Esophagus muscularis mucosa (tissue), 4 donors: ENCODE data around the gene PARD3B. TPM values are rescaled to one million over a fixed set of nuclear protein-coding genes. Genes with fewer than 3 reads are reported as not detected.

Experiments
- DNase-seq: peaks from one replicate; pipeline ENCODE4 v3.0.0-alpha.2; 2017; ENCODE audit errors: extremely low spot score
- H3K27ac ChIP-seq, 4 donors: fragments of 200-600 bp; sonication (generic); replicated peaks in 1 of 4; 1 replicate in 3 of 4; 2 replicates in 1 of 4; pipeline ENCODE4 v1.5.1; 2016 to 2019; ENCODE audit warnings: mild to moderate bottlenecking in 1 of 4
- H3K27me3 ChIP-seq, 4 donors: fragments of 200-600 bp; sonication (generic); one replicate each; pipeline versions ENCODE4 v1.5.1 to v1.6.0; 2016 to 2019
- H3K36me3 ChIP-seq, 4 donors: fragments of 200-600 bp; sonication (generic); one replicate each; pipeline ENCODE4 v1.5.1; 2016 to 2019
- H3K4me1 ChIP-seq, 4 donors: fragments of 200-600 bp; sonication (generic); one replicate each; pipeline ENCODE4 v1.5.1; 2016 to 2019
- H3K4me3 ChIP-seq, 4 donors: fragments of 200-600 bp; sonication (generic); 1 replicate in 2 of 4; 2 replicates in 2 of 4; pipeline ENCODE4 v1.5.1; 2016 to 2019; ENCODE audit warnings: mild to moderate bottlenecking in 4 of 4, moderate library complexity in 1 of 4
- H3K9me3 ChIP-seq, 4 donors: fragments of 200-600 bp; sonication (generic); 1 replicate in 3 of 4; 2 replicates in 1 of 4; pipeline ENCODE4 v1.5.1; 2016 to 2019
- CTCF ChIP-seq, 3 experiments: fragments of 200-600 bp in 2 of 3; fragments of 450-650 bp in 1 of 3; sonication (generic) in 2 of 3; IDR thresholded peaks; one replicate each; pipeline ENCODE4 v1.5.1; 2017 to 2019; ENCODE audit warnings: antibody characterized with exemption in 3 of 3, mild to moderate bottlenecking in 2 of 3, moderate library complexity in 1 of 3
- EP300 ChIP-seq: sonication (generic); formaldehyde crosslinking; IDR thresholded peaks from one replicate; pipeline ENCODE4 v1.6.1; 2017; ENCODE audit warnings: antibody characterized with exemption
- POLR2A ChIP-seq: fragments of 450-650 bp; IDR thresholded peaks from one replicate; pipeline ENCODE4 v1.6.1; 2017; ENCODE audit warnings: antibody characterized with exemption, moderate library complexity, mild to moderate bottlenecking, low read depth
- POLR2AphosphoS5 ChIP-seq, 2 donors: sonication (generic); formaldehyde crosslinking; IDR thresholded peaks; one replicate each; pipeline ENCODE4 v1.6.1; 2017; ENCODE audit warnings: antibody characterized with exemption in 2 of 2
- WGBS: methylation state at CpG from one replicate; pipeline ENCODE4 v1.1.5; 2018; 5-methylcytosine and 5-hydroxymethylcytosine counted together
- intact Hi-C: fragments of 100-400 bp; cut with DNase I; formaldehyde crosslinking; loops from one replicate; pipeline ENCODE4 v1.15.1; 2023
- total RNA-seq, 4 donors: library from RNA; depleted of rRNA; stranded (reverse); fragments of >200 nt; gene quantifications; one replicate each; pipeline versions ENCODE4 v1.1.0 to v1.2.1, GENCODE V29; 2016

The PARD3B gene
- total RNA-seq, 4 donors from 2014 or later: 24.2 to 40.8 (median 32.5) TPM

GRCh38 chr2:205107810-205108209 lies 562.5 kb downstream of the PARD3B start:
- Histone ChIP-seq H3K9me3 (peaks cover 0 to 7% (median 0%) of the 10 kb centered on the region in 4 donors), H3K27ac (no peak overlapping the region), H3K4me3 (no peak overlapping the region), H3K27me3 (no peaks in the 10 kb centered on the region), H3K36me3 (no peaks in the 10 kb centered on the region), H3K4me1 (no peaks in the 10 kb centered on the region)
- TF ChIP-seq EP300 (no peak), POLR2A (no peak), POLR2AphosphoS5 (IDR thresholded peaks at IDR 0.05) (no peak), CTCF (IDR thresholded peaks at IDR 0.05) (no peak)
- intact Hi-C loops: no loop called here
- no peak for DNase-seq
- WGBS: 93% methylated on average over 2 of the region's 2 CpGs

- H3K27ac ChIP-seq: no peak overlapping the region
- DNase-seq: no peak
- intact Hi-C loops: no loop called here
- TF ChIP-seq POLR2AphosphoS5 (IDR thresholded peaks at IDR 0.05): no peak
- no peak for TF ChIP-seq EP300
- TF ChIP-seq POLR2A: no peak
- TF ChIP-seq CTCF (IDR thresholded peaks at IDR 0.05): no peak
- no peaks in the 10 kb centered on the region for H3K4me1 ChIP-seq
- WGBS: 95% methylated on average over 2 of the region's 2 CpGs
- peaks cover 0 to 7% (median 0%) of the 10 kb centered on the region in 4 donors for H3K9me3 ChIP-seq
- no peaks in the 10 kb centered on the region for H3K36me3 ChIP-seq
- no peaks in the 10 kb centered on the region for H3K27me3 ChIP-seq
- no peak overlapping the region for H3K4me3 ChIP-seq
These were observed 570.2 kb downstream of the PARD3B start for GRCh38 chr2:205115511-205115910.

GRCh38 chr2:205117125-205117524 lies 571.9 kb downstream of the PARD3B start:
- Histone ChIP-seq H3K9me3 (peaks cover 0 to 1% (median 0%) of the 10 kb centered on the region in 4 donors), H3K4me3 (no peak overlapping the region), H3K4me1 (no peaks in the 10 kb centered on the region), H3K36me3 (peaks cover 0 to 5% (median 0%) of the 10 kb centered on the region in 4 donors), H3K27ac (no peak overlapping the region), H3K27me3 (no peaks in the 10 kb centered on the region)
- TF ChIP-seq POLR2A: no peak
- no peak for TF ChIP-seq POLR2AphosphoS5 (IDR thresholded peaks at IDR 0.05)
- no peak for TF ChIP-seq EP300
- TF ChIP-seq CTCF (IDR thresholded peaks at IDR 0.05): no peak
- 95% methylated on average over 2 of the region's 2 CpGs for WGBS
- intact Hi-C loops: no loop called here
- no peak for DNase-seq

- 86% methylated on average over 9 of the region's 9 CpGs for WGBS
- peaks cover 0 to 5% (median 0%) of the 10 kb centered on the region in 4 donors for H3K36me3 ChIP-seq
These were observed 573.9 kb downstream of the PARD3B start for GRCh38 chr2:205119136-205119535.

More at GRCh38 chr2:205119136-205119535, 573.9 kb downstream of the PARD3B start:
- intact Hi-C loops: no loop called here
- Histone ChIP-seq H3K9me3 (no peaks in the 10 kb centered on the region), H3K27ac (no peak overlapping the region), H3K4me1 (no peaks in the 10 kb centered on the region), H3K27me3 (no peaks in the 10 kb centered on the region), H3K4me3 (no peak overlapping the region)
- TF ChIP-seq POLR2AphosphoS5 (IDR thresholded peaks at IDR 0.05): no peak
- TF ChIP-seq CTCF (IDR thresholded peaks at IDR 0.05): no peak
- TF ChIP-seq EP300: no peak
- no peak for TF ChIP-seq POLR2A
- no peak for DNase-seq
